Measurements from ENCODE around the gene DLG2.

DLG2 gene

GRCh38 chr11:84234462-84235202 lies 1392.5 kb downstream of the DLG2 start:
- FAIRE-seq, result no peak

DNA sequence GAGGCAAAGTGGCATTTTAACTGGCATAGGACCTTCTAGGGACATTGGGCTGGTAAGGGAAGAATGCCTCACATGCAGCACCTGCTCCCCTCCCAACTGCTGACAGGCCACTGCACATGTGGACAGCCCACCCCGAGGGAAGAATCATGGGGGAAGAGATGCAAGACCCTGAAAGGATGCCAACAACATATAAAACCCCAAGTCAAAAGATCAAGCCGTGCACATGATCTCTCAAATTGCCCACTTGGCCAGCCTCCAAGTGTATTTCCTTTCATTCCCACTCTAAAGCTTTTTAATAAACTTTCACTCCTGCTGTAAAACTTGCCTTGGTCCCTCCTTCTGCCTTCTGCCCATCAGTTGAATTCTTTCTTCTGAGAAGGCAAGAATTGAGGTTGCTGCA lies 1393.1 kb downstream of the DLG2 start:
- FAIRE-seq, result no peak

- FAIRE-seq, result no peak
Observed at GRCh38 chr11:84232511-84232910, 1394.6 kb downstream of the DLG2 start.

GRCh38 chr11:84230402-84230801 lies 1396.7 kb downstream of the DLG2 start:
- no peak for FAIRE-seq

GRCh38 chr11:84227970-84228665 lies 1399.0 kb downstream of the DLG2 start:
- FAIRE-seq, result no peak

GRCh38 chr11:84224042-84224441 lies 1403.1 kb downstream of the DLG2 start:
- no peak for FAIRE-seq

DNA sequence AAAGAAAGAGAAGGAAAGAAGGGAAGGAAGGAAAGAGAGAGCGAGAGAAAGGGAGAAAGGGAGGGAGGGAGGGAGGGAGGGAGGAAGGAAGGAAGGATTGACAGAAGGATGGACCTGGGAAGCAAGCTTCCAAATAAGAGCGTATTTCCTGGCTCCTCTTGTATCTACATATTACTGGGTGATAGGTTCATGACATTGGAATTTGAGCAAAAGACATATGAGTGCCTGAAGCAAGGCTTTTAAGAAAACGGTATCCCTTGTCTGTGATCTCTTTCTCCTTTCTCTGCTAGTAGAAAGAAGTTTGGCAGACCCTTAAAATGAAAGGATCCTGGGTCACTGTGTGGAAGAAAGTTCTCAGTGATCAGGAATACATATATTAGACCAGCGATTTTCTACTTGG lies 1408.8 kb downstream of the DLG2 start:
- no peak for FAIRE-seq

- no peak for FAIRE-seq
Observed at GRCh38 chr11:84215672-84216071, 1411.5 kb downstream of the DLG2 start.

GRCh38 chr11:84214557-84214956 lies 1412.6 kb downstream of the DLG2 start:
- FAIRE-seq, result no peak

GRCh38 chr11:84212468-84213390 lies 1414.4 kb downstream of the DLG2 start:
- FAIRE-seq, result no peak

- FAIRE-seq, result no peak
Observed at GRCh38 chr11:84211896-84212295, 1415.2 kb downstream of the DLG2 start.

DNA sequence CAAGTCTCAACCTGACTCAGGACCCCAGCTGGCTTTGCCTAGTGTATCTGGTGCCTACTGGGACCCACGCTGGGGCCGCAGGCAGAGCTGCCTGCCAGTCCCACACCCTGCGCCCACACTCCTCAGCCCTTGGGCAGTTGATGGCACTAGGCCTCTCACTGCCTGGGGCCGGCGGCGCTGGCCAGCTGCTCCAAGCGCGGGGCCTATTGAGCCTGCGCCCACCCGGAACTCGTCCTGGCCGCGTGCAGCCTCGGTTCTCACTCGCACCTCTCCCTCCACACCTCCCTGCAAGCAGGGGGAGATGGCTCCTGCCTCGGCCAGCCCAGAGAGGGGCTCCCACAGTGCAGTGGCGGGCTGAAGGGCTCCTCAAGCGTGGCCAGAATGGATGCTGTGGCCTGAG lies 1432.4 kb downstream of the DLG2 start:
- no peak for FAIRE-seq

GRCh38 chr11:84193706-84194105 lies 1433.4 kb downstream of the DLG2 start:
- FAIRE-seq, result no peak

DNA sequence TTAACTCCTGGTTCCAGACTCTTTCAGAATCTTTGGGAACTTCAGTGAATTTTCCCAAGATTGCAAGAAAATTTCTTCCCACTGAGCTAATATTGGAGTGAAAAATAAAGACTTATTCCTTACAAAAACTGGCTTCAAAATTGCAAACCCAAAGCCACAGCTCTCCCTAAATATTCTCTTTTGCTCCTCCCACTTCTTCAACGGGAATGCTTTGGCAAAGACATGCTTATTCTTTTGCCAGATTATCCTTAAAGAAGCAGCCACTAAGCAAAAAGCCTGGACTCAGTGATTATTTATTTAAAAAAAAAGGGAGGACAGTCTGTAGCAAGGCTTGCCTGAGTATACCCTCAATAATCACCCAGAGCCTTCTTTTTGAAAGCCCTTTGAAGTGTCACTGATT lies 1438.6 kb downstream of the DLG2 start:
- no peak for FAIRE-seq

DNA sequence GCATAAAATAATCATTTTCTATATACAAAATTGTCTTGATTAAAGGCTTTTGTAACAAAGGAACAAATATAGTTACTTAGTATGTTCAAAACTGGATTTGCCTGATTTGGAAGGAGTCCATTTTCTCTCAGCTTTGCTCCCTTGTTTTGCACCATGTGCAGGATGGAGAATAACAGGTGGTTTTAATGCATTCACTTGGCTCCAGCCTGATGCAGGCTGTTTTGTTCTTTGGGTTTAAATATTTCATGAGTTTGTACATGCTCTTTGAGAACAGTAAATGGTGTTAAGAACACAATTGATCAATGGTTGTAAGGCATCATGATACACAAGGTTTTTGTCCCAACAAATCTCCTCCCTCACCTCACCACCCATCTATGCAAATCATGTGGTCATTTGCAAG lies 1454.1 kb downstream of the DLG2 start:
- no peak for FAIRE-seq

DNA sequence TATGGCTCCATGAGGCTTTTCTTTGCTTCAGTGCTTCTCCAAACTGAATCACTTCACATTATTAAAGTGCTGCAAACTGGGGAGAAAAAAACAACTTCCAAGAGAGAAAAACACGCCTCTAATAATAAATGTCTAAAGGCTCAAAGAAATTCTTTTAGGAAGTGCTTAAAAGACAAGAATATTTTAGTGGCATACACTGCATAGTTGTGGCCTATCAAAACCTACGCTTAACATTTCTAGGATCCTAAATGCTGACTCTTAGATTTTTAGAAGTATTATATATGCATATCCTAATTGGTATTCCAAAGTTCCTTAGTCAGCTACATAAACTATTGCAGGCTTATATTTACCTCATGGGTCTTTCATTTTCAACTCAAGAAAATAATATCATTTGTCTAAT lies 1462.0 kb downstream of the DLG2 start:
- no peak for FAIRE-seq

DNA sequence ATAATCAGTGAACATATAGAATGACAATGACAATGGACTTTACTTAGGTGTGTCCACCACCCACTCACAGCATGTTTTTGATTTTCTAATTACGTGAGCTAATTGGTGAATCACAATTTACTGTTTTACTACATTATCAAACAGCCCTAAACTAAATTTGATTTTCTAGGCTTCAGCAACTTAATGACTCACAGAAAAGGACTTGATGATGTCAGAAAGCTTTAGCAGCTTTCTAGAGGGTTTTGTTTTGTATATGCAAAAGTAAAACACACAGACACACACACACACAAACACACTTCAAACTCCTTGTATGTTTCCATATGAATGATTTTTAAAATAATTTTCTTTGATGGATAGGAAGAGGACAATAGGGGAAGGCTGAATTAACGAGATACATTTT lies 1462.4 kb downstream of the DLG2 start:
- FAIRE-seq, result no peak

DNA sequence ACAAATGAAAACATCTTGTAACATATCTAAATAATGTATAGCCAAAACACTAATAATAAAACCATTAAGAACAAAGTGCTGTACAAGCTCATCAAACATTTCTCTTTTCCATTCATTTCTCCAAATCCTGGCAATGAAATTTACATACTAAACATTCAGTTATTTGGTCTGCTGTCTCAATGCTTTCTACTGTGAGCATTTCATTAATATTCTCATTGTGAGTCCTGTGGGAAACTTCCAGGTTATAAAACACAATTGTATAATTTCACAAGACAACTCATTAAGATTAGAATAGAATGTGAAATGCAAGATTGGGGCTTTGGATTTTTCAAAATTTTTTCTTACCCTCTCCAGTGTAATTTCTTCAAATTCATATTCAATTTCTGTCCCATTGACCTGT lies 1464.0 kb downstream of the DLG2 start:
- no peak for FAIRE-seq

DNA sequence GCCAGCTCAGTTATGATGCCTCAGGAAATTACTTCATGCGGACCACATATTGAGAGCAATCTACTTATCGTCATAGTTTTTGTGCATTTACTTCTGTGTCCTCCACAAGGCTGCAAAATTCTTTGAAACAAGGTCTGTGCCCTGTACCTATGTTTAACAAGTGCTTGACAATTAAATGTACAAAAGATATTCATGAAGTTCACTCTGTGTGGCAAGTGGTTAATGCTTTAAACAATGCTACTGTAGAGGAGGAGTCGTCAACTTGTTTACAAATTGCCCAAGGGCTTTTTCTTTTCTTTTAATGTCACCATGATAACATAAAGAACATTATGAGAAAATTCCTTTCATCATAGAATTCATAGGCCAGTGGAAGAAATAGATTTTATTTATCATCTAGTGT lies 1469.5 kb downstream of the DLG2 start:
- no peak for FAIRE-seq

DNA sequence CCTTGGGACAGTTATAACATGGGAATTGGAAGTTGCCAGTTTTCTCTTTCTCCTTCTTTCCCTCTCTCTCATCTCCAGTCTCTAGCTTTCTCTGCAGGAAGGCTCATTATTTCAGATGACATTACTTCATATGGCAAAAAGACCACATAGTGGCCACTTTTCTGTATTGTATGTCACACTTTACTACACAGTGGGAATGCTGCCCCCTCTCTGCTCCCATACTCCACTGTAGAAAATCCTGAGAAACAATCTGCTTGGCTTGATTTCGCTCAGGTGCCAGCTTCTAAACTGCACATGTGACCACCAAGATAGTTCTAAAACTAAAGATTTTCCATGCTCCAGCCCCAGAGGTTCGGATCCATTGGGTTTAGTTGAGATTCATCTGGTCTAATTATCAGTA lies 1480.3 kb downstream of the DLG2 start:
- no peak for FAIRE-seq

DNA sequence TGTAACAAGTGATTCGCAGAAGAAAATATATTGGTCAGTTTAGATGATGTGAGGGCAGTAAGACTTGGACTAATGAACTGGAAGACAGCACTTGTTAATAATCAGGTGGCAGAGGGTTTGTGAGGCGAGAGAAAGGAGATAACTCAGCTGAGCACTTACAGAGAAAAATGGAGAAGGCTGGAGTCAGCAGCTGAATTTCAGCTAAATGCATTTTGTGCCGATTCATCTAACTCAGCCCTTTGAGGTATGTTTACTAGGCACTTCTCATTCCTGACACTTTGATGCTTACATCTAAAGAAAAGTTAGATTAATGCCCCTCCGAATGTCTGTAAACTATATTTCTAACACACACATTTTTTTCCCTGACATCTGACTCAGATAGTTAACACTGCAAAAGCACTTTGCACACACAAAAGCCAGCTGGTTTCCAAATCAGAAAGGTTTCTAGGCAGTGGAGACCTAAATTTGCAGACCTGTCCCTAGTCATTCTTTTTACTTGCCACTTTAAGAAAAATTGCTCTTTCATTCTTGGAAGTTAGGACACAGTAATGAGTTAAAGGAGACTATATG lies 1481.4 kb downstream of the DLG2 start:
- FAIRE-seq, result no peak

DNA sequence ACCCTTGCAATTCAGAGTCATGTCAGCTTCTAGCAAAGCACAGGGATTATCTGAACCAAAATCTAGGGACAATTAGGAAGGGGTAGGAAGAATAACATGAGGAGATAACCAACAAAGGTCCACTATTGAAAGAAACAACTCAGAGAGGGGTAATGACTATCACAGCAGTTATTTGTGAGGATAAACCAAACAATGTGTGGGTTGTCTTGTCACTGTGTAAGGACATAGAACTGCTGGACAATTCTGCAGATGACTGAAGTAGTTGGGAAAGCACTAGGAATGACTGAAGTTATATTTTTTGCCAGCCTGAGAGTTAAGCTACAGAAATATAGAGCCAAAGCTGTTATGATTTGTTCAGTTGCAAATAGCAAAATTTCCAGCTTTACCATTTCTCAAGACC lies 1482.6 kb downstream of the DLG2 start:
- FAIRE-seq, result no peak

DNA sequence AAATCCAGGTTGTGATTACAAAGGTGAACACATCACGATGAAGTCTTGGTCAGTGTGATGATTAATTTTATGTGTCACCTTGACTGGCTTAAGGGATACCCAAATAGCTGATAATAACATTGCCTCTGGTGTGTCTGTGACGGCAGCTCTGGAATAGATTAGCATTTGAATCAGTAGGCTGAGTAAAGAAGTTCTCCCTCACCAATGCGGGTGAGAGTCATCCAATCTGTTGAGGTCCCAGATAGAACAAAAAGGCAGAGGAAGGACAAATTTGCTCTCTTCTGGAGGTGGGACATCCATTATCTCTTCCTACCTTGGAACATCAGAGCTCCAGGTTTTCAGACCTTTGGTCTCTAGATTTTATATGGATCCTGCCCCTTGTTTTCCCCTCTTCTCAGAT lies 1484.7 kb downstream of the DLG2 start:
- FAIRE-seq, result no peak
